OCI-LY1 (cell line): ENCODE data around the gene AEN.

Experiments
- H2AFZ ChIP-seq: fragments of 200-600 bp; sonication (generic), shearing (Covaris generic); 2 replicates; pipeline ENCODE4 v1.6.0; 2014; ENCODE audit warnings: antibody characterized with exemption, mild to moderate bottlenecking, low read length
- H3F3A ChIP-seq: fragments of 200-600 bp; sonication (generic), shearing (Covaris generic); 2 replicates; pipeline ENCODE4 v1.6.0; 2014; ENCODE audit warnings: mild to moderate bottlenecking, antibody characterized with exemption, low read length, moderate library complexity; ENCODE audit not compliant: insufficient read depth
- H3K27ac ChIP-seq: fragments of 200-600 bp; sonication (generic); 2 replicates; pipeline ENCODE4 v1.5.1; 2014; ENCODE audit warnings: low read length, mixed run types, mild to moderate bottlenecking, low read depth; ENCODE audit not compliant: poor library complexity, severe bottlenecking
- H3K27me3 ChIP-seq: fragments of 200-600 bp; sonication (generic); 2 replicates; pipeline ENCODE4 v1.6.0; 2014; ENCODE audit warnings: antibody characterized with exemption, mild to moderate bottlenecking, low read length, moderate library complexity; ENCODE audit not compliant: insufficient read depth
- H3K36me3 ChIP-seq: fragments of 200-600 bp; sonication (generic); 2 replicates; pipeline ENCODE4 v1.6.1; 2014; ENCODE audit warnings: mild to moderate bottlenecking, antibody characterized with exemption, low read length, moderate library complexity, mixed read lengths; ENCODE audit not compliant: insufficient read depth
- H3K4me1 ChIP-seq: fragments of 200-600 bp; sonication (generic); 2 replicates; pipeline ENCODE4 v1.5.1; 2014; ENCODE audit warnings: mild to moderate bottlenecking, low read length, moderate library complexity; ENCODE audit not compliant: insufficient read depth, severe bottlenecking
- H3K4me2 ChIP-seq: fragments of 200-600 bp; sonication (generic), shearing (Covaris generic); 2 replicates; pipeline ENCODE4 v1.6.1; 2014; ENCODE audit warnings: low read length
- H3K4me3 ChIP-seq: fragments of 200-600 bp; sonication (generic); 2 replicates; pipeline ENCODE4 v1.5.1; 2014; ENCODE audit warnings: low read length, low read depth, mild to moderate bottlenecking, mixed read lengths; ENCODE audit not compliant: poor library complexity, severe bottlenecking
- H3K79me2 ChIP-seq: fragments of 200-600 bp; shearing (Covaris generic); 2 replicates; pipeline ENCODE4 v1.6.1; 2016; ENCODE audit warnings: mixed run types, low read length, mixed read lengths; ENCODE audit not compliant: insufficient read depth
- H3K9ac ChIP-seq: fragments of 200-600 bp; sonication (generic), shearing (Covaris generic); 2 replicates; pipeline ENCODE4 v1.6.1; 2014; ENCODE audit warnings: mild to moderate bottlenecking, low read length, mixed read lengths
- H3K9me2 ChIP-seq: fragments of 200-600 bp; sonication (generic), shearing (Covaris generic); 2 replicates; pipeline ENCODE4 v1.6.1; 2014; ENCODE audit warnings: low read depth, mild to moderate bottlenecking, low read length, mixed read lengths
- H3K9me3 ChIP-seq: fragments of 200-600 bp; shearing (Covaris generic); 2 replicates; pipeline ENCODE4 v1.6.1; 2014; ENCODE audit warnings: low read length, mixed read lengths
- H4K20me1 ChIP-seq: fragments of 200-600 bp; sonication (generic), shearing (Covaris generic); 2 replicates; pipeline ENCODE4 v1.6.0; 2016; ENCODE audit warnings: mild to moderate bottlenecking, low read length; ENCODE audit not compliant: insufficient read depth
- CTCF ChIP-seq: fragments of 200-600 bp; sonication (generic), shearing (Covaris generic); IDR thresholded peaks from 2 replicates; pipeline ENCODE4 v1.5.1; 2017; ENCODE audit warnings: mild to moderate bottlenecking, antibody characterized with exemption, low read length, moderate library complexity, mixed read lengths
- EZH2 ChIP-seq: fragments of 200-600 bp; sonication (generic), shearing (Covaris generic); IDR thresholded peaks from 2 replicates; pipeline ENCODE4 v1.8.0; 2017; ENCODE audit warnings: borderline replicate concordance, mixed run types, mild to moderate bottlenecking, antibody characterized with exemption, low read length, moderate library complexity, mixed read lengths

Gene AEN

GRCh38 chr15:88637436-88637835 is 16.3 kb downstream of the AEN start:
- Histone ChIP-seq H3K9ac (peak overlapping the region; percentile 75; the same call in 1 of the 2 replicates), H3K4me3 (peak overlapping the region; percentile 66), H3K27me3 (no peaks in the 10 kb centered on the region), H4K20me1 (no peaks in the 10 kb centered on the region), H3K36me3 (peaks cover 16% of the 10 kb centered on the region), H3K9me2 (no peaks in the 10 kb centered on the region), H3K9me3 (no peaks in the 10 kb centered on the region), H2AFZ (no peak overlapping the region), H3K27ac (peak overlapping the region; percentile 96), H3K4me1 (peaks cover 83% of the 10 kb centered on the region), H3F3A (no peaks in the 10 kb centered on the region), H3K79me2 (no peaks in the 10 kb centered on the region), H3K4me2 (peak overlapping the region; percentile 88)
- no peak for TF ChIP-seq EZH2

- Histone ChIP-seq H3K4me3 (peak overlapping the region; percentile 66), H3K27ac (peak overlapping the region; percentile 96), H3K4me2 (peak overlapping the region; percentile 88), H3K4me1 (peaks cover 86% of the 10 kb centered on the region), H3K9ac (peak overlapping the region; percentile 75), H3K27me3 (no peaks in the 10 kb centered on the region), H2AFZ (no peak overlapping the region), H4K20me1 (no peaks in the 10 kb centered on the region), H3K36me3 (peaks cover 10% of the 10 kb centered on the region), H3K9me3 (no peaks in the 10 kb centered on the region), H3F3A (no peaks in the 10 kb centered on the region), H3K9me2 (no peaks in the 10 kb centered on the region), H3K79me2 (no peaks in the 10 kb centered on the region)
- TF ChIP-seq CTCF (no peak), EZH2 (no peak)
Measured at GRCh38 chr15:88637841-88638625, 16.9 kb downstream of the AEN start.

DNA sequence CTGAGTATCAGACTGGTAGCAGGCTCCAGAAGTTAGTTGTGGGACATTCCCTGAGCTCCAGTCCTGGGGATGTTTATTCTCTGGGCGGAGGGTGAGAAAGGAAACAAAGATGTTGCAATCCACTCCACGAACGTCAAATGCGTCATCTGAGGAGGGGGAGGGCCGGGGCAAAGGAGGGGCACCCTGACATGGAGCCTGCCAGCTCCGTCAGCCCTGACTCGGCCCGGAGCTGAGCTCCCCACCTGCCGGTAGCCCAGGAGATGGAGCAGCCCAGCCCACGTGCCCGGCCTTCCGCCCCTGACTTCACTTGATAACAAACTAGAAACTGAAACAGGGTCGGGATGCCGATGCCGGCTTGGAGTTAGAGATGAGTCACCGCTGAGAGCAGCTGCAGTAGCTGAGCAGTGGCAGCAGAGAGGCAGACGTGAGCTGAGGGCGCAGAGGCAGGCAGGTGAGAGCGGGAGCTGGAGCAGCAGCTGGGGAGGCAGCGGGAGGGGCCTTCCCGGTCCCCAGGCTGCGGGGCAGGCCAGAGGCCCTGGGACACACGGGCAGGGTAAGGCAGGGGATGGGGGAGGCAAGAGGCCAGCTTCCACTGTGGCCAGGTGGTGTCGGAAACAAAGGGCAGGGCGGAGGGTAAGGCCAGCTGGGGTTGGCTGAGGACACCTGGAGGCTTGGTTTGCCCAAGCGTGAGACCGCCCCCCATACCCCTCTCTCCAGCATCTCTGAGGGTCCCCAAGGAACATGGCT is 17.7 kb downstream of the AEN start, which contains the start of gene ISG20:
Gene ISG20 (plus strand): TSS at position 391 of the 747 bp plus-strand sequence. CDS start 351 bp downstream, at position 742.
- Histone ChIP-seq H3K4me2 (peak within 1 kb of the TSS; percentile 88), H3F3A (no peaks in the 10 kb centered on the region), H3K4me3 (peak within 1 kb of the TSS; percentile 66), H3K27ac (peak within 1 kb of the TSS; percentile 96), H3K9me3 (no peaks in the 10 kb centered on the region), H3K9ac (peak within 1 kb of the TSS; percentile 75), H3K27me3 (no peaks in the 10 kb centered on the region), H4K20me1 (no peaks in the 10 kb centered on the region), H3K79me2 (no peaks in the 10 kb centered on the region), H3K9me2 (no peaks in the 10 kb centered on the region), H3K36me3 (peaks cover 7% of the 10 kb centered on the region), H3K4me1 (peaks cover 86% of the 10 kb centered on the region), H2AFZ (no peak within 1 kb of the TSS)
- TF ChIP-seq EZH2 (no peak), CTCF (peak; percentile 33; the same call in 1 of the 2 replicates)
